GM12878 (cell line): ENCODE data around the gene PDGFB. TPM values are rescaled to one million over a fixed set of nuclear protein-coding genes. Genes with fewer than 3 reads are reported as not detected.

ENCODE experiments used
- ATAC-seq: fragments of 200-7000 bp; cut with Tn5 transposase; 3 replicates; pipeline ENCODE4 v1.9.1; 2020; ENCODE audit warnings: mild to moderate bottlenecking, moderate library complexity
- BruUV-seq: library from RNA; stranded (reverse); fragments of 400-500 nt; replicated peaks from 2 replicates; lab custom pipeline; 2021; lab: Mats Ljungman, UMichigan
- CTCF ChIA-PET: fragments of 300-600 bp; sonication (Branson Sonifier 250); formaldehyde crosslinking; extraction: SDS; loops from one replicate; lab custom pipeline; 2021; ENCODE audit warnings: inconsistent platforms; lab: Yijun Ruan, JAX
- POLR2A ChIA-PET: fragments of 350-600 bp; formaldehyde crosslinking; extraction: SDS; loops from one replicate; lab custom pipeline; 2021; ENCODE audit warnings: inconsistent platforms; lab: Charles Lee
- RAD21 ChIA-PET: fragments of 300-600 bp; sonication (Branson Sonifier 250); formaldehyde crosslinking; loops from one replicate; lab custom pipeline; 2023; ENCODE audit warnings: antibody characterized with exemption; ENCODE audit not compliant: unreplicated experiment; lab: Charles Lee
- SMC1A ChIA-PET: fragments of 300-600 bp; sonication (Branson Sonifier 250); formaldehyde crosslinking; loops from one replicate; lab custom pipeline; 2023; ENCODE audit not compliant: unreplicated experiment, uncharacterized antibody; lab: Charles Lee
- DNase-seq: peaks from one replicate; pipeline ENCODE4 v3.0.0-alpha.2; 2011; ENCODE audit warnings: low read depth, low spot score
- FAIRE-seq: peaks from 3 replicates; lab custom pipeline; 2011; peaks lifted over from hg19 to GRCh38; lab: Jason Lieb, UNC
- H2AFZ ChIP-seq: 2 replicates; pipeline ENCODE4 v1.6.0; 2011; ENCODE audit warnings: low read depth, low read length, control low read depth; ENCODE audit not compliant: control insufficient read depth
- H3K27ac ChIP-seq: 2 replicates; pipeline ENCODE4 v1.5.1; 2011; ENCODE audit warnings: control low read depth; ENCODE audit not compliant: control insufficient read depth, insufficient read depth
- H3K27me3 ChIP-seq, 2 experiments: replicated peaks in 1 of 2; 2 replicates each; pipeline versions ENCODE4 v1.6.0 to v1.6.1; 2011; ENCODE audit warnings: low read length in 1 of 2; ENCODE audit not compliant: control insufficient read depth in 2 of 2, insufficient read depth in 2 of 2
- H3K36me3 ChIP-seq, 2 experiments: 2 replicates each; pipeline ENCODE4 v1.5.1; 2011; ENCODE audit warnings: low read length in 1 of 2; ENCODE audit not compliant: control insufficient read depth in 2 of 2, insufficient read depth in 2 of 2
- H3K4me1 ChIP-seq: 2 replicates; pipeline ENCODE4 v1.6.1; 2011; ENCODE audit warnings: mild to moderate bottlenecking, low read length, moderate library complexity, mixed read lengths; ENCODE audit not compliant: control insufficient read depth, insufficient read depth
- H3K4me2 ChIP-seq: 2 replicates; pipeline ENCODE4 v1.6.0; 2011; ENCODE audit warnings: control low read depth; ENCODE audit not compliant: control insufficient read depth, insufficient read depth
- H3K4me3 ChIP-seq: fragments of 200-600 bp; sonication (generic); 2 replicates; pipeline ENCODE4 v1.5.1; 2016
- H3K79me2 ChIP-seq: 2 replicates; pipeline ENCODE4 v1.6.0; 2011; ENCODE audit warnings: low read length; ENCODE audit not compliant: control insufficient read depth, insufficient read depth
- H3K9ac ChIP-seq: 2 replicates; pipeline ENCODE4 v1.8.0; 2011; ENCODE audit warnings: low read length, control low read depth, mixed read lengths; ENCODE audit not compliant: control insufficient read depth, insufficient read depth
- H3K9me3 ChIP-seq: replicated peaks from 3 replicates; pipeline ENCODE4 v1.5.1; 2011; ENCODE audit warnings: mild to moderate bottlenecking, low read length; ENCODE audit not compliant: control insufficient read depth, insufficient read depth
- H4K20me1 ChIP-seq: 2 replicates; pipeline ENCODE4 v1.6.0; 2011; ENCODE audit not compliant: control insufficient read depth, insufficient read depth
- MTA3 ChIP-seq: IDR thresholded peaks from 2 replicates; pipeline ENCODE4 v1.6.1; 2012; ENCODE audit warnings: low read length, inconsistent platforms, borderline replicate concordance
- NFXL1 ChIP-seq: fragments of 450-650 bp; IDR thresholded peaks from 2 replicates; pipeline ENCODE4 v1.6.1; 2017; ENCODE audit warnings: antibody characterized with exemption, mild to moderate bottlenecking, borderline replicate concordance
- ZNF217 ChIP-seq: fragments of 450-650 bp; IDR thresholded peaks from 2 replicates; pipeline ENCODE4 v1.6.1; 2017; ENCODE audit warnings: antibody characterized with exemption, mild to moderate bottlenecking
- WGBS: methylation state at CpG from one replicate; pipeline ENCODE4 v1.1.6; 2016; ENCODE audit warnings: low lambda C conversion rate; ENCODE audit not compliant: insufficient replicate concordance, insufficient coverage; ENCODE audit errors: missing lambda C conversion rate; 5-methylcytosine and 5-hydroxymethylcytosine counted together
- in situ Hi-C: fragments of 300-500 bp; cut with MboI; formaldehyde crosslinking; loops from 9 replicates; pipeline ENCODE4 v1.14.3; 2018; ENCODE audit warnings: mixed read lengths
- intact Hi-C: fragments of 100-400 bp; cut with micrococcal nuclease; formaldehyde crosslinking; loops from one replicate; pipeline ENCODE4 v1.14.2; 2022; ENCODE audit not compliant: unreplicated experiment
- polyA plus RNA-seq, 11 experiments: library from polyadenylated mRNA; depleted of rRNA in 4 of 11; unstranded in 6 of 11; stranded (reverse) in 5 of 11; fragments of >200 nt; fragmentation: Nextera tagmentation in 4 of 11; fragmentation: Illumina TruSeq in 1 of 11; extraction: Ambion mirVana in 4 of 11; extraction: Trizol in 1 of 11; gene quantifications; 1 replicate in 1 of 11; 2 replicates in 10 of 11; pipeline versions ENCODE4 v1.2.1 to v1.2.3, GENCODE V29; 2011 to 2016; ENCODE audit warnings: inconsistent platforms in 2 of 11, missing spikeins in 2 of 11, low read depth in 1 of 11
- total RNA-seq, 4 experiments: library from RNA; depleted of rRNA in 3 of 4; stranded (reverse); fragments of >200 nt in 3 of 4; fragmentation: Illumina TruSeq in 1 of 4; extraction: Trizol in 1 of 4; gene quantifications; 2 replicates each; pipeline versions ENCODE4 v1.2.1 to v1.2.3, GENCODE V29; 2013 to 2021
- TF ChIP-seq, protein P1 (sequence below): IDR thresholded peaks from 2 replicates; pipeline ENCODE4 v1.6.1; 2012; ENCODE audit warnings: low read length, inconsistent platforms
- TF ChIP-seq, protein P2 (sequence below): IDR thresholded peaks from 2 replicates; pipeline ENCODE4 v1.6.1; 2011; ENCODE audit warnings: low read depth, mild to moderate bottlenecking, low read length, moderate library complexity, borderline replicate concordance; ENCODE audit errors: extremely low read depth
- TF ChIP-seq, protein P3 (sequence below): fragments of 150-350 bp; IDR thresholded peaks from 2 replicates; pipeline ENCODE4 v1.6.1; 2016; ENCODE audit warnings: low read depth, low read length

Gene PDGFB
- total and polyA plus RNA-seq, 10 of the 15 experiments (the other 5 are each of a cell fraction or from before 2014, with no cell fraction given): 0.13 to 1.1 (median 0.56) TPM; not detected in 1

DNA sequence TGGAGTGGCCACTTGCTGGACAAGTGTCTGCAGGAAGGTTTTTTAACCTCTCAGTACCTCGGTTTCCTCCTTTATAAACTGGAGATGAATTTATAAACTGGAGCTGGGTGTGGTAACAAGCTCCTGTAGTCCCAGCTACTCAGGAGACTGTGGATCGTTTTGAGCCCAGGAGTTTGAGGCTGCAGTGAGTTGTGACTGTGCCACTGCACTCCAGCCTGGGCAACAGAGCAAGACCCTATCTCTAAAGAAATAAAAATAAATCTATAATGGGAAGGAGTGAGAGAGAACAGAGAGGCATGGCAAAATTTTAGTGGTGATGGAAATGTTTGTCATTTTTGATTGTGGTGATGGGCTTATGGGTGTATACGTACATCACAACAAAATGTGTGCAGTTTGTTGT, 1.4 kb upstream of the PDGFB start:
- CTCF ChIA-PET: interaction anchor here (0.6 kb wide), 1 partner anchor 29 kb away, joined by 3 read pairs; no protein-coding TSS in a partner anchor
- 29% methylated on average over 3 of the region's 3 CpGs for WGBS
- peaks cover 11 to 20% of the 10 kb centered on the region in 2 experiments for H3K27me3 ChIP-seq

More for the DNA sequence above, 1.4 kb upstream of the PDGFB start:
- DNase-seq: no peak
- no peak overlapping the region for H3K9ac ChIP-seq
- no peak overlapping the region for H3K4me2 ChIP-seq
- H3K36me3 ChIP-seq: no peaks in the 10 kb centered on the region
- POLR2A ChIA-PET: no interaction called here
- H4K20me1 ChIP-seq: no peaks in the 10 kb centered on the region; the same call in 1 of the 2 replicates
- TF ChIP-seq, protein P1, sequence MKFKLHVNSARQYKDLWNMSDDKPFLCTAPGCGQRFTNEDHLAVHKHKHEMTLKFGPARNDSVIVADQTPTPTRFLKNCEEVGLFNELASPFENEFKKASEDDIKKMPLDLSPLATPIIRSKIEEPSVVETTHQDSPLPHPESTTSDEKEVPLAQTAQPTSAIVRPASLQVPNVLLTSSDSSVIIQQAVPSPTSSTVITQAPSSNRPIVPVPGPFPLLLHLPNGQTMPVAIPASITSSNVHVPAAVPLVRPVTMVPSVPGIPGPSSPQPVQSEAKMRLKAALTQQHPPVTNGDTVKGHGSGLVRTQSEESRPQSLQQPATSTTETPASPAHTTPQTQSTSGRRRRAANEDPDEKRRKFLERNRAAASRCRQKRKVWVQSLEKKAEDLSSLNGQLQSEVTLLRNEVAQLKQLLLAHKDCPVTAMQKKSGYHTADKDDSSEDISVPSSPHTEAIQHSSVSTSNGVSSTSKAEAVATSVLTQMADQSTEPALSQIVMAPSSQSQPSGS: no peak
- TF ChIP-seq, protein P2, sequence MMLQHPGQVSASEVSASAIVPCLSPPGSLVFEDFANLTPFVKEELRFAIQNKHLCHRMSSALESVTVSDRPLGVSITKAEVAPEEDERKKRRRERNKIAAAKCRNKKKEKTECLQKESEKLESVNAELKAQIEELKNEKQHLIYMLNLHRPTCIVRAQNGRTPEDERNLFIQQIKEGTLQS: no peak
- TF ChIP-seq NFXL1 (no peak), ZNF217 (no peak), MTA3 (no peak)
- TF ChIP-seq, protein P3, sequence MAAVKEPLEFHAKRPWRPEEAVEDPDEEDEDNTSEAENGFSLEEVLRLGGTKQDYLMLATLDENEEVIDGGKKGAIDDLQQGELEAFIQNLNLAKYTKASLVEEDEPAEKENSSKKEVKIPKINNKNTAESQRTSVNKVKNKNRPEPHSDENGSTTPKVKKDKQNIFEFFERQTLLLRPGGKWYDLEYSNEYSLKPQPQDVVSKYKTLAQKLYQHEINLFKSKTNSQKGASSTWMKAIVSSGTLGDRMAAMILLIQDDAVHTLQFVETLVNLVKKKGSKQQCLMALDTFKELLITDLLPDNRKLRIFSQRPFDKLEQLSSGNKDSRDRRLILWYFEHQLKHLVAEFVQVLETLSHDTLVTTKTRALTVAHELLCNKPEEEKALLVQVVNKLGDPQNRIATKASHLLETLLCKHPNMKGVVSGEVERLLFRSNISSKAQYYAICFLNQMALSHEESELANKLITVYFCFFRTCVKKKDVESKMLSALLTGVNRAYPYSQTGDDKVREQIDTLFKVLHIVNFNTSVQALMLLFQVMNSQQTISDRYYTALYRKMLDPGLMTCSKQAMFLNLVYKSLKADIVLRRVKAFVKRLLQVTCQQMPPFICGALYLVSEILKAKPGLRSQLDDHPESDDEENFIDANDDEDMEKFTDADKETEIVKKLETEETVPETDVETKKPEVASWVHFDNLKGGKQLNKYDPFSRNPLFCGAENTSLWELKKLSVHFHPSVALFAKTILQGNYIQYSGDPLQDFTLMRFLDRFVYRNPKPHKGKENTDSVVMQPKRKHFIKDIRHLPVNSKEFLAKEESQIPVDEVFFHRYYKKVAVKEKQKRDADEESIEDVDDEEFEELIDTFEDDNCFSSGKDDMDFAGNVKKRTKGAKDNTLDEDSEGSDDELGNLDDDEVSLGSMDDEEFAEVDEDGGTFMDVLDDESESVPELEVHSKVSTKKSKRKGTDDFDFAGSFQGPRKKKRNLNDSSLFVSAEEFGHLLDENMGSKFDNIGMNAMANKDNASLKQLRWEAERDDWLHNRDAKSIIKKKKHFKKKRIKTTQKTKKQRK: no peak
- TF ChIP-seq, all 136 proteins: peak for 0
- Histone ChIP-seq H3K4me1 (peaks cover 9% of the 10 kb centered on the region), H3K4me3 (no peak overlapping the region), H3K9me3 (no peaks in the 10 kb centered on the region), H2AFZ (no peak overlapping the region), H3K27ac (no peak overlapping the region), H3K79me2 (no peaks in the 10 kb centered on the region)
- ChIA-PET SMC1A (interaction anchor here (0.6 kb wide), 1 partner anchor 33 kb away, joined by 3 read pairs; no protein-coding TSS in a partner anchor), RAD21 (no interaction called here)
- no peak for ATAC-seq
- in situ Hi-C loops: no loop called here
- intact Hi-C loops: no loop called here
- FAIRE-seq: peak; percentile 38
- no TSS peak for BruUV-seq
